Esophagus muscularis mucosa (tissue), 4 donors: ENCODE data around the gene ADAMTS10.

Experiments
- CTCF ChIP-seq, 3 experiments: fragments of 200-600 bp in 2 of 3; fragments of 450-650 bp in 1 of 3; sonication (generic) in 2 of 3; IDR thresholded peaks; one replicate each; pipeline ENCODE4 v1.5.1; 2017 to 2019; ENCODE audit warnings: antibody characterized with exemption in 3 of 3, mild to moderate bottlenecking in 2 of 3, moderate library complexity in 1 of 3
- EP300 ChIP-seq: sonication (generic); formaldehyde crosslinking; IDR thresholded peaks from one replicate; pipeline ENCODE4 v1.6.1; 2017; ENCODE audit warnings: antibody characterized with exemption
- POLR2A ChIP-seq: fragments of 450-650 bp; IDR thresholded peaks from one replicate; pipeline ENCODE4 v1.6.1; 2017; ENCODE audit warnings: antibody characterized with exemption, moderate library complexity, mild to moderate bottlenecking, low read depth

GRCh38 chr19:8550070-8550469 lies 60.4 kb downstream of the ADAMTS10 start:
- TF ChIP-seq EP300: no peak
- TF ChIP-seq CTCF (IDR thresholded peaks at IDR 0.05): no peak
- no peak for TF ChIP-seq POLR2A
